K562 (cell line): ENCODE measurements around the gene DMD. TPM values are rescaled to one million over a fixed set of nuclear protein-coding genes. Genes with fewer than 3 reads are reported as not detected.

ENCODE experiments used
- ATAC-seq: fragments of 200-7000 bp; cut with Tn5 transposase; 3 replicates; pipeline ENCODE4 v1.9.1; 2020; ENCODE audit warnings: moderate library complexity
- BruUV-seq: library from RNA; stranded (reverse); fragments of 400-500 nt; replicated peaks from 2 replicates; lab custom pipeline; 2021; lab: Mats Ljungman, UMichigan
- CTCF ChIA-PET: fragments of 300-600 bp; formaldehyde crosslinking; extraction: SDS; loops from one replicate; lab custom pipeline; 2021; ENCODE audit warnings: low intra/inter-chr PET ratio; lab: Yijun Ruan, JAX
- POLR2A ChIA-PET: fragments of 300-600, 350-650 bp; sonication (Branson Sonifier 250); formaldehyde crosslinking; extraction: SDS; loops from one replicate; lab custom pipeline; 2021; ENCODE audit warnings: antibody characterized with exemption, inconsistent platforms; lab: Yijun Ruan, JAX
- DNase-seq, 4 experiments: peaks; one replicate each; pipeline versions ENCODE4 v3.0.0 to v3.0.0-alpha.2; 2011 to 2018; ENCODE audit warnings: low spot score in 3 of 4, mixed read lengths in 3 of 4; ENCODE audit errors: extremely low read depth in 1 of 4
- FAIRE-seq: peaks from 2 replicates; lab custom pipeline; 2011; peaks lifted over from hg19 to GRCh38; lab: Jason Lieb, UNC
- H2AFZ ChIP-seq: 2 replicates; pipeline ENCODE4 v1.6.0; 2011; ENCODE audit warnings: low read depth, low read length, control low read depth, inconsistent platforms
- H3K27ac ChIP-seq: fragments of 200-600 bp; 3 replicates; pipeline ENCODE4 v1.8.0; 2011; ENCODE audit warnings: low read depth, mild to moderate bottlenecking, control low read depth, inconsistent platforms, low read length, moderate library complexity, mixed read lengths; ENCODE audit errors: extremely low read depth
- H3K27me3 ChIP-seq, 2 experiments: fragments of 300-600 bp in 1 of 2; 2 replicates in 1 of 2; 3 replicates in 1 of 2; pipeline versions ENCODE4 v1.6.0 to v1.8.0; 2011; ENCODE audit warnings: inconsistent platforms in 2 of 2, low read length in 2 of 2, mild to moderate bottlenecking in 1 of 2, mixed read lengths in 1 of 2, moderate library complexity in 1 of 2; ENCODE audit not compliant: control insufficient read depth in 2 of 2, insufficient read depth in 2 of 2
- H3K36me3 ChIP-seq: fragments of 300-600 bp; 3 replicates; pipeline ENCODE4 v1.8.0; 2011; ENCODE audit warnings: mild to moderate bottlenecking, low read length, inconsistent platforms; ENCODE audit not compliant: control insufficient read depth, insufficient read depth
- H3K4me1 ChIP-seq, 2 experiments: fragments of 200-600 bp in 1 of 2; replicated peaks in 1 of 2; 2 replicates in 1 of 2; 3 replicates in 1 of 2; pipeline versions ENCODE4 v1.5.1 to v1.8.0; 2011; ENCODE audit warnings: inconsistent platforms in 2 of 2, low read length in 2 of 2, mild to moderate bottlenecking in 1 of 2, mixed read lengths in 1 of 2, moderate library complexity in 1 of 2; ENCODE audit not compliant: control insufficient read depth in 2 of 2, insufficient read depth in 2 of 2
- H3K4me2 ChIP-seq: 2 replicates; pipeline ENCODE4 v1.6.1; 2011; ENCODE audit warnings: low read length, control low read depth, inconsistent platforms, mixed read lengths; ENCODE audit not compliant: insufficient read depth
- H3K4me3 ChIP-seq: fragments of 200-600 bp; sonication (generic), shearing (Covaris generic); 2 replicates; pipeline ENCODE4 v1.5.1; 2016; ENCODE audit warnings: control low read depth, inconsistent platforms
- H3K79me2 ChIP-seq: fragments of 200-600 bp; 3 replicates; pipeline ENCODE4 v1.8.0; 2011; ENCODE audit warnings: low read length, inconsistent platforms; ENCODE audit not compliant: control insufficient read depth, insufficient read depth
- H3K9ac ChIP-seq, 2 experiments: 2 replicates each; pipeline versions ENCODE4 v1.6.0 to v1.6.1; 2011; ENCODE audit warnings: low read depth in 2 of 2, low read length in 2 of 2, control low read depth in 1 of 2, inconsistent platforms in 1 of 2, mild to moderate bottlenecking in 1 of 2, mixed read lengths in 1 of 2; ENCODE audit not compliant: insufficient read depth in 1 of 2
- H3K9me1 ChIP-seq: one replicate; pipeline ENCODE4 v1.6.0; 2011; ENCODE audit warnings: inconsistent platforms, mild to moderate bottlenecking, low read length, moderate library complexity; ENCODE audit not compliant: control insufficient read depth, insufficient read depth
- H3K9me3 ChIP-seq: replicated peaks from 2 replicates; pipeline ENCODE4 v1.5.1; 2011; ENCODE audit warnings: low read depth, low read length, inconsistent platforms; ENCODE audit not compliant: control insufficient read depth, insufficient read depth
- H4K20me1 ChIP-seq: replicated peaks from 2 replicates; pipeline ENCODE4 v1.6.1; 2011; ENCODE audit warnings: low read length, inconsistent platforms, mixed read lengths; ENCODE audit not compliant: control insufficient read depth, insufficient read depth
- ELF2 ChIP-seq: fragments of 250-450 bp; sonication (Bioruptor Pico); IDR thresholded peaks from 2 replicates; pipeline ENCODE4 v1.5.0; 2021; ENCODE audit warnings: mild to moderate bottlenecking
- EP300 ChIP-seq: IDR thresholded peaks from 2 replicates; pipeline ENCODE4 v1.6.1; 2012; ENCODE audit warnings: low read length, improper control_type of control experiment
- HDAC8 ChIP-seq: fragments of 450-650 bp; IDR thresholded peaks from 2 replicates; pipeline ENCODE4 v1.6.1; 2016; ENCODE audit warnings: mild to moderate bottlenecking, missing genetic modification characterization, moderate library complexity, missing compliant biosample characterization
- NBN ChIP-seq: fragments of 450-650 bp; IDR thresholded peaks from 2 replicates; pipeline ENCODE4 v1.6.1; 2016; ENCODE audit warnings: low read depth, mild to moderate bottlenecking
- NR2C2 ChIP-seq, 2 experiments: fragments of 200-800 bp in 1 of 2; sonication (Bioruptor generic) in 1 of 2; sonication (generic) in 1 of 2; formaldehyde crosslinking in 1 of 2; IDR thresholded peaks; 2 replicates each; pipeline versions ENCODE4 v1.6.1 to v1.8.0; 2016 to 2022; ENCODE audit warnings: mild to moderate bottlenecking in 1 of 2, missing compliant biosample characterization in 1 of 2, missing genetic modification characterization in 1 of 2, missing genetic modification reagents in 1 of 2
- POLR2H ChIP-seq: IDR thresholded peaks from 2 replicates; pipeline ENCODE4 v1.6.1; 2016; ENCODE audit warnings: missing genetic modification characterization, low read depth, mild to moderate bottlenecking, control low read depth, missing compliant biosample characterization, moderate library complexity
- POLR3A ChIP-seq: IDR thresholded peaks from 2 replicates; pipeline ENCODE4 v1.6.1; 2011; ENCODE audit warnings: borderline replicate concordance, mild to moderate bottlenecking, moderate library complexity; ENCODE audit not compliant: insufficient read length, insufficient read depth; ENCODE audit errors: extremely low read depth
- PYGO2 ChIP-seq: fragments of 450-650 bp; IDR thresholded peaks from 2 replicates; pipeline ENCODE4 v1.6.1; 2016; ENCODE audit warnings: mild to moderate bottlenecking, missing genetic modification characterization, moderate library complexity, missing compliant biosample characterization
- RBM17 ChIP-seq: fragments of 200-400 bp; formaldehyde crosslinking; IDR thresholded peaks from 2 replicates; pipeline ENCODE4 v1.6.1; 2017; ENCODE audit warnings: low read depth, mild to moderate bottlenecking, low read length, borderline replicate concordance
- SIX5 ChIP-seq, 2 experiments: IDR thresholded peaks; 2 replicates each; pipeline ENCODE4 v1.6.1; 2011; ENCODE audit warnings: low read length in 2 of 2, borderline replicate concordance in 1 of 2, low read depth in 1 of 2, mild to moderate bottlenecking in 1 of 2, moderate library complexity in 1 of 2; ENCODE audit not compliant: insufficient read depth in 1 of 2
- SRSF9 ChIP-seq: fragments of 200-400 bp; formaldehyde crosslinking; IDR thresholded peaks from 2 replicates; pipeline ENCODE4 v1.6.1; 2017; ENCODE audit warnings: low read depth, low read length, borderline replicate concordance
- WGBS: fragments of 100-300 bp; shearing (Covaris generic); methylation state at CpG from one replicate; pipeline ENCODE4 v1.1.6; 2016; ENCODE audit warnings: low coverage, mixed read lengths; ENCODE audit not compliant: insufficient coverage; ENCODE audit errors: missing lambda C conversion rate; 5-methylcytosine and 5-hydroxymethylcytosine counted together
- in situ Hi-C: fragments of 300-500 bp; cut with MboI; formaldehyde crosslinking; loops from 4 replicates; pipeline ENCODE4 v1.15.0; 2018; ENCODE audit warnings: inconsistent platforms, mixed read lengths
- intact Hi-C: fragments of 100-400 bp; cut with micrococcal nuclease; formaldehyde crosslinking; loops from 2 replicates; pipeline ENCODE4 v1.14.2; 2022
- polyA plus RNA-seq, 8 experiments: library from polyadenylated mRNA; depleted of rRNA in 4 of 8; stranded (reverse) in 5 of 8; unstranded in 3 of 8; fragments of >200 nt; fragmentation: Nextera tagmentation in 2 of 8; fragmentation: Illumina TruSeq in 1 of 8; extraction: Ambion mirVana in 2 of 8; extraction: Trizol in 1 of 8; gene quantifications; 2 replicates each; pipeline versions ENCODE4 v1.2.1 to v1.2.3, GENCODE V29; 2011 to 2014; ENCODE audit warnings: inconsistent platforms in 1 of 8, missing spikeins in 1 of 8
- total RNA-seq, 7 experiments: library from RNA; depleted of rRNA in 6 of 7; stranded (reverse); fragments of >200 nt in 6 of 7; fragmentation: Illumina TruSeq in 2 of 7; extraction: Trizol in 2 of 7; gene quantifications; 2 replicates each; pipeline versions ENCODE4 v1.2.1 to v1.2.3, GENCODE V29; 2011 to 2021; ENCODE audit warnings: low replicate concordance in 1 of 7
- TF ChIP-seq, protein P1 (sequence below): IDR thresholded peaks from 2 replicates; pipeline ENCODE4 v1.6.1; 2016; ENCODE audit warnings: missing genetic modification characterization, missing compliant biosample characterization
- TF ChIP-seq, protein P2 (sequence below): fragments of 250-450 bp; sonication (Bioruptor Pico); IDR thresholded peaks from 2 replicates; pipeline ENCODE4 v1.8.0; 2021; ENCODE audit warnings: moderate library complexity, mild to moderate bottlenecking, inconsistent platforms

The DMD gene
- total and polyA plus RNA-seq, 9 of the 15 experiments (the other 6 are each of a cell fraction or from before 2014, with no cell fraction given): 3.8 to 20.4 (median 11.4) TPM

DNA sequence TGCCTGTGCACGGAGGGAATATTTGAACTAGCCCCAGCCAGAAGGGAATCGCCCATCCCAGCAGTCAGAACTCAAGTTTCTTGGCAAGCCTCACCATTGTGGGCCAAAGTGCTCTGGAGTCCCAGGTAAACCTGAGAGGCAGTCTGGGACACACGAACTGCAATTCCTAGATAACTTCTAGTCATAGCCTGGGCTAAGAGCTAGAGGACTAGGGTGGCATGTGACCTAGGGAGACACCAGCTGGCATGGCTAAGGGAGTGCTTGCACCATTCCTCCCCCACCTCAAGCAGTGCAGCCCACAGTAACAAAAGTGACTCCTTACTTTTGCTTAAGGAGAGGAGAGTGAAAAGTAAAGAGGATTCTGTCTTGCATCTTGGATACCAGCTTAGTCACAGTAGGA is 935.2 kb downstream of the DMD start:
- H3K9ac ChIP-seq: no peak overlapping the region
- H3K79me2 ChIP-seq: no peaks in the 10 kb centered on the region
- H4K20me1 ChIP-seq: no peaks in the 10 kb centered on the region
- POLR2A ChIA-PET: no interaction called here
- H3K4me1 ChIP-seq: no peaks in the 10 kb centered on the region
- no peaks in the 10 kb centered on the region for H3K27me3 ChIP-seq
- H3K36me3 ChIP-seq: no peaks in the 10 kb centered on the region
- CTCF ChIA-PET: no interaction called here
- H3K9me1 ChIP-seq: no peaks in the 10 kb centered on the region
- H3K4me3 ChIP-seq: no peak overlapping the region
- TF ChIP-seq, protein P1, sequence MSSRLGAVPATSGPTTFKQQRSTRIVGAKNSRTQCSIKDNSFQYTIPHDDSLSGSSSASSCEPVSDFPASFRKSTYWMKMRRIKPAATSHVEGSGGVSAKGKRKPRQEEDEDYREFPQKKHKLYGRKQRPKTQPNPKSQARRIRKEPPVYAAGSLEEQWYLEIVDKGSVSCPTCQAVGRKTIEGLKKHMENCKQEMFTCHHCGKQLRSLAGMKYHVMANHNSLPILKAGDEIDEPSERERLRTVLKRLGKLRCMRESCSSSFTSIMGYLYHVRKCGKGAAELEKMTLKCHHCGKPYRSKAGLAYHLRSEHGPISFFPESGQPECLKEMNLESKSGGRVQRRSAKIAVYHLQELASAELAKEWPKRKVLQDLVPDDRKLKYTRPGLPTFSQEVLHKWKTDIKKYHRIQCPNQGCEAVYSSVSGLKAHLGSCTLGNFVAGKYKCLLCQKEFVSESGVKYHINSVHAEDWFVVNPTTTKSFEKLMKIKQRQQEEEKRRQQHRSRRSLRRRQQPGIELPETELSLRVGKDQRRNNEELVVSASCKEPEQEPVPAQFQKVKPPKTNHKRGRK (tag): no peak
- no peak for TF ChIP-seq HDAC8 (tag)
- TF ChIP-seq, all 486 proteins: peak for 0
- 0% methylated on average over 2 of the region's 3 CpGs for WGBS
- DNase-seq (no peak), ATAC-seq (no peak), FAIRE-seq (no peak)
- H2AFZ ChIP-seq: no peak overlapping the region
- no peaks in the 10 kb centered on the region for H3K9me3 ChIP-seq
- H3K4me2 ChIP-seq: no peak overlapping the region
- intact Hi-C loops (no loop called here), in situ Hi-C loops (no loop called here)
- no peak overlapping the region for H3K27ac ChIP-seq
- BruUV-seq: no TSS peak

DNA sequence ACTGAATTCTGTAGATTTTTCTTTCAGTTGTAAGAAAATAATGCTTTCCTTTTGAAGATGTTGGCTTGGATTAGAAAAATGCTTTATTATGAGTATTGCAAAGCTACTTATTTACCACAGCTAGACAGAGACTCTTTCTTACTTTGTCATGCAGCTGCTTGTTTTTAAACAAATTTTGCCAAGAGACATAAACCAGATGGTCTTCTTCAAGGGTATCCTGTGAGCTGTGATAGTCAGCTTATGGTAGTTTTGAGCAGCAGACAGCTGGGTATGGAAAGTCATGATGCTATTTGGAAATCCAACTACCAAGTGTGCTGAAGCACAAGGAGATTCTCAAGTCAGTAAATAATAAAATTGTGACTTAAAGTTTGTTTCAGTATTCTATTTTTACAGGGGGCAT is 941.5 kb downstream of the DMD start:
- intact Hi-C loops (no loop called here), in situ Hi-C loops (no loop called here)
- Histone ChIP-seq H3K9me1 (no peaks in the 10 kb centered on the region), H3K4me3 (no peak overlapping the region), H2AFZ (no peak overlapping the region), H3K4me2 (no peak overlapping the region), H3K27ac (no peak overlapping the region), H3K9ac (no peak overlapping the region), H3K27me3 (no peaks in the 10 kb centered on the region), H3K79me2 (no peaks in the 10 kb centered on the region), H3K9me3 (no peaks in the 10 kb centered on the region), H4K20me1 (no peaks in the 10 kb centered on the region), H3K36me3 (no peaks in the 10 kb centered on the region), H3K4me1 (no peaks in the 10 kb centered on the region)
- DNase-seq (no peak), FAIRE-seq (no peak), ATAC-seq (no peak)
- ChIA-PET POLR2A (no interaction called here), CTCF (no interaction called here)
- no TSS peak for BruUV-seq
- TF ChIP-seq EP300 (no peak), RBM17 (no peak), POLR2H (no peak), ELF2 (no peak), NBN (no peak), SIX5 (IDR thresholded peaks at IDR 0.05; ENCODE audit: borderline replicate concordance in 1 of 2, insufficient read depth in 1 of 2, low read depth in 1 of 2, low read length in 2 of 2) (no peak), SRSF9 (no peak), NR2C2 (CRISPR knock-in tag; IDR thresholded peaks at IDR 0.05) (no peak), NR2C2 (tag; IDR thresholded peaks at IDR 0.05) (no peak), POLR3A (no peak), PYGO2 (tag) (no peak)
- TF ChIP-seq, protein P2, sequence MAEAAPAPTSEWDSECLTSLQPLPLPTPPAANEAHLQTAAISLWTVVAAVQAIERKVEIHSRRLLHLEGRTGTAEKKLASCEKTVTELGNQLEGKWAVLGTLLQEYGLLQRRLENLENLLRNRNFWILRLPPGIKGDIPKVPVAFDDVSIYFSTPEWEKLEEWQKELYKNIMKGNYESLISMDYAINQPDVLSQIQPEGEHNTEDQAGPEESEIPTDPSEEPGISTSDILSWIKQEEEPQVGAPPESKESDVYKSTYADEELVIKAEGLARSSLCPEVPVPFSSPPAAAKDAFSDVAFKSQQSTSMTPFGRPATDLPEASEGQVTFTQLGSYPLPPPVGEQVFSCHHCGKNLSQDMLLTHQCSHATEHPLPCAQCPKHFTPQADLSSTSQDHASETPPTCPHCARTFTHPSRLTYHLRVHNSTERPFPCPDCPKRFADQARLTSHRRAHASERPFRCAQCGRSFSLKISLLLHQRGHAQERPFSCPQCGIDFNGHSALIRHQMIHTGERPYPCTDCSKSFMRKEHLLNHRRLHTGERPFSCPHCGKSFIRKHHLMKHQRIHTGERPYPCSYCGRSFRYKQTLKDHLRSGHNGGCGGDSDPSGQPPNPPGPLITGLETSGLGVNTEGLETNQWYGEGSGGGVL: no peak
